OCI-LY7 (cell line): Measurements from ENCODE around the gene DNAJB14. TPM values are rescaled to one million over a fixed set of nuclear protein-coding genes. Genes with fewer than 3 reads are reported as not detected.

Source experiments
- BruUV-seq: library from RNA; stranded (reverse); fragments of 400-500 nt; replicated peaks from 2 replicates; lab custom pipeline; 2021; lab: Mats Ljungman, UMichigan
- CTCF ChIA-PET: fragments of 300-600 bp; sonication (Branson Sonifier 250); formaldehyde crosslinking; loops from one replicate; lab custom pipeline; 2022; ENCODE audit warnings: antibody characterized with exemption; ENCODE audit not compliant: unreplicated experiment; lab: Charles Lee
- POLR2A ChIA-PET: fragments of 300-600 bp; sonication (Branson Sonifier 250); formaldehyde crosslinking; loops from one replicate; lab custom pipeline; 2022; ENCODE audit warnings: antibody characterized with exemption; lab: Charles Lee
- DNase-seq: peaks from one replicate; pipeline ENCODE4 v3.0.0-alpha.2; 2015; ENCODE audit warnings: low spot score
- H2AFZ ChIP-seq: fragments of 200-600 bp; sonication (generic), shearing (Covaris generic); 2 replicates; pipeline ENCODE4 v1.6.1; 2014; ENCODE audit warnings: mild to moderate bottlenecking, antibody characterized with exemption, low read length, moderate library complexity
- H3K27ac ChIP-seq: fragments of 200-600 bp; sonication (generic); 2 replicates; pipeline ENCODE4 v1.5.1; 2014; ENCODE audit warnings: mixed run types, low read depth, mild to moderate bottlenecking, moderate library complexity, low read length, inconsistent platforms; ENCODE audit not compliant: poor library complexity, severe bottlenecking
- H3K36me3 ChIP-seq: fragments of 200-600 bp; sonication (generic); 2 replicates; pipeline ENCODE4 v1.6.1; 2014; ENCODE audit warnings: mild to moderate bottlenecking, antibody characterized with exemption, low read length, moderate library complexity, mixed read lengths; ENCODE audit not compliant: insufficient read depth
- H3K4me1 ChIP-seq: fragments of 200-600 bp; sonication (generic); 2 replicates; pipeline ENCODE4 v1.5.1; 2014; ENCODE audit warnings: mild to moderate bottlenecking, low read length; ENCODE audit not compliant: insufficient read depth, poor library complexity, severe bottlenecking
- H3K4me2 ChIP-seq: fragments of 200-600 bp; sonication (generic); 2 replicates; pipeline ENCODE4 v1.6.1; 2014; ENCODE audit warnings: mild to moderate bottlenecking, low read length
- H3K4me3 ChIP-seq: fragments of 200-600 bp; sonication (generic); 2 replicates; pipeline ENCODE4 v1.5.1; 2014; ENCODE audit warnings: mild to moderate bottlenecking, low read depth, low read length; ENCODE audit not compliant: poor library complexity, severe bottlenecking
- H3K79me2 ChIP-seq: fragments of 200-600 bp; sonication (generic); 2 replicates; pipeline ENCODE4 v1.6.1; 2016; ENCODE audit warnings: low read depth, mild to moderate bottlenecking, low read length, moderate library complexity, mixed read lengths; ENCODE audit not compliant: insufficient read depth
- H3K9me2 ChIP-seq: fragments of 200-600 bp; sonication (generic); 2 replicates; pipeline ENCODE4 v1.6.1; 2016; ENCODE audit warnings: mild to moderate bottlenecking, low read length, mixed read lengths; ENCODE audit not compliant: insufficient read depth
- H3K9me3 ChIP-seq: fragments of 200-600 bp; sonication (generic); 2 replicates; pipeline ENCODE4 v1.6.1; 2014; ENCODE audit warnings: mild to moderate bottlenecking, mixed run types, low read length, mixed read lengths
- H4K20me1 ChIP-seq: fragments of 200-600 bp; sonication (generic); 2 replicates; pipeline ENCODE4 v1.6.1; 2014; ENCODE audit warnings: mild to moderate bottlenecking, antibody characterized with exemption, low read length, moderate library complexity, mixed read lengths; ENCODE audit not compliant: insufficient read depth
- EZH2phosphoT487 ChIP-seq: fragments of 200-600 bp; sonication (generic); IDR thresholded peaks from 2 replicates; pipeline ENCODE4 v1.6.1; 2018; ENCODE audit warnings: low read depth, borderline replicate concordance, mild to moderate bottlenecking, mixed run types, antibody characterized with exemption, low read length, moderate library complexity, mixed read lengths
- intact Hi-C: fragments of 100-400 bp; cut with micrococcal nuclease; formaldehyde crosslinking; loops from one replicate; pipeline ENCODE4 v1.10.0; 2022; ENCODE audit not compliant: unreplicated experiment
- total RNA-seq, 2 experiments: library from RNA; depleted of rRNA in 1 of 2; stranded (reverse); fragments of >200 nt in 1 of 2; shearing (Covaris generic) in 1 of 2; gene quantifications; 2 replicates each; pipeline ENCODE4 v1.2.3, GENCODE V29; 2014 to 2022
- TF ChIP-seq, protein P1 (sequence below): fragments of 200-600 bp; sonication (generic); conservative IDR thresholded peaks from 2 replicates; pipeline ENCODE4 v1.5.1; 2014; ENCODE audit warnings: mild to moderate bottlenecking, antibody characterized with exemption, low read length, moderate library complexity, mixed read lengths

Gene DNAJB14
- total RNA-seq, 2 experiments from 2014 or later = 13.3 to 44.9 TPM

DNA sequence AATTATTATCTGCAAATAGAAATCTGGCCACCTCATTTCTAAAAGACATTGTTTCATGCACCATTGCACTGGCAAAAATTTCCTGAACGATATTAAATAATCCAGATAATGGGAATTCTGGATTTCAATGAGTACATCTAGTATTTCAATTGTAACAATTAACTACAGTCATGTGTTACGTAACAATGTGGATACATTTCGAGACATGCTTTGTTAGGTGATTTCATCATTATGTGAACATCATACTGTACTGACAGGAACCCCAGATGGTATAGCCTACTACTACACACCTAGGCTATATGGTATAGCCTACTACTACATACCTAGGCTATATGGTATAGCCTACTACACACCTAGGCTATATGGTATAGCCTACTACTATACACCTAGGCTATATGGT, 67.0 kb downstream of the DNAJB14 start:
- CTCF ChIA-PET = no interaction called here

DNA sequence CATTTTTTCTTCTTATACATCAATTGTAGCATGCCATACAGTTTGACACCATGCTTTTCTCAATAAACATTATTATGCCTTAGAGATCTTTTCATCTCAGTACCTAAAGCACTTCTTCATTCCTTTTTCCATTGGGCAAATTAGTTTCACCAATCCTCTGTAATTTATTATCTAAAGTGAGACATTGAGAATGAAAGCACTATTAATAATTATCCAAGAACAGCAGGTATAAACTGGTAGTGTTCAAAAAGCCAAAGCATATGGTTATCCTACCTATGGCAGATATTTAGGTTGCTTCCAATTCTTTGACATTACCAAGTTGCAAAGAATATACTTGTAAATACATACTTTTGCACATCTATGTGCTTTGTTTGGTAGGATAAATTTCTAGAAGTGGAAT, 67.8 kb downstream of the DNAJB14 start:
- Histone ChIP-seq H2AFZ (no peak overlapping the region), H3K79me2 (no peaks in the 10 kb centered on the region), H3K4me1 (no peaks in the 10 kb centered on the region), H3K4me3 (no peak overlapping the region), H3K27ac (no peak overlapping the region), H3K9me2 (no peaks in the 10 kb centered on the region), H3K36me3 (peaks cover 54% of the 10 kb centered on the region), H3K4me2 (no peak overlapping the region), H4K20me1 (no peaks in the 10 kb centered on the region), H3K9me3 (no peaks in the 10 kb centered on the region)
- DNase-seq = no peak
- intact Hi-C loops = no loop called here
- no peak for TF ChIP-seq EZH2phosphoT487
- TF ChIP-seq, protein P1, sequence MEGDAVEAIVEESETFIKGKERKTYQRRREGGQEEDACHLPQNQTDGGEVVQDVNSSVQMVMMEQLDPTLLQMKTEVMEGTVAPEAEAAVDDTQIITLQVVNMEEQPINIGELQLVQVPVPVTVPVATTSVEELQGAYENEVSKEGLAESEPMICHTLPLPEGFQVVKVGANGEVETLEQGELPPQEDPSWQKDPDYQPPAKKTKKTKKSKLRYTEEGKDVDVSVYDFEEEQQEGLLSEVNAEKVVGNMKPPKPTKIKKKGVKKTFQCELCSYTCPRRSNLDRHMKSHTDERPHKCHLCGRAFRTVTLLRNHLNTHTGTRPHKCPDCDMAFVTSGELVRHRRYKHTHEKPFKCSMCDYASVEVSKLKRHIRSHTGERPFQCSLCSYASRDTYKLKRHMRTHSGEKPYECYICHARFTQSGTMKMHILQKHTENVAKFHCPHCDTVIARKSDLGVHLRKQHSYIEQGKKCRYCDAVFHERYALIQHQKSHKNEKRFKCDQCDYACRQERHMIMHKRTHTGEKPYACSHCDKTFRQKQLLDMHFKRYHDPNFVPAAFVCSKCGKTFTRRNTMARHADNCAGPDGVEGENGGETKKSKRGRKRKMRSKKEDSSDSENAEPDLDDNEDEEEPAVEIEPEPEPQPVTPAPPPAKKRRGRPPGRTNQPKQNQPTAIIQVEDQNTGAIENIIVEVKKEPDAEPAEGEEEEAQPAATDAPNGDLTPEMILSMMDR = no peak
- BruUV-seq = no TSS peak
- ChIA-PET CTCF (no interaction called here), POLR2A (no interaction called here)

More for the DNA sequence above, 67.0 kb downstream of the DNAJB14 start:
- no peak overlapping the region for H3K4me3 ChIP-seq
- H3K9me2 ChIP-seq = no peaks in the 10 kb centered on the region
- H3K36me3 ChIP-seq = peaks cover 52% of the 10 kb centered on the region
- no peak overlapping the region for H3K27ac ChIP-seq
- DNase-seq = no peak
- no peak for TF ChIP-seq EZH2phosphoT487
- TF ChIP-seq, protein P1 = no peak
- no peaks in the 10 kb centered on the region for H3K4me1 ChIP-seq
- no peak overlapping the region for H2AFZ ChIP-seq
- H4K20me1 ChIP-seq = no peaks in the 10 kb centered on the region
- H3K9me3 ChIP-seq = no peaks in the 10 kb centered on the region
- intact Hi-C loops = no loop called here
- no TSS peak for BruUV-seq
- H3K79me2 ChIP-seq = no peaks in the 10 kb centered on the region
- H3K4me2 ChIP-seq = no peak overlapping the region
- POLR2A ChIA-PET = no interaction called here

DNA sequence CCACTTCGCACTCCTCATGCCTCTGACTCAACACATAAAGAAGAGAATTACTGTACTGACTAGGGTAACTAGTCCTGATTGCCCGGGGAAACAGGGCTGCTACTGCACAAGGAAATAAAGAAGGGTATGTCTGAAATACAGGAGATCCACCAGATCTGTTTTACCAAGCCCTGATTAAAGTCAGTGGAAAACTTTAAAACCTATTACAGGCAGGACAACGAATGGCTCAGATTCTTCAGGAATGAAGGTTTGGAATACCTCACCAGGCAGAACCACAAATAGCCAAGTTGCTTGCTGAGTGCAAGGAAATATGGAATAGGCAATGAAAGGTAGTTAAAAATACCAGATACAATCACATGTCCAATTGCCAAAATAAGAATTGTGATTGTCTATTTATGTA, 69.5 kb downstream of the DNAJB14 start:
- CTCF ChIA-PET = no interaction called here
- Histone ChIP-seq H3K4me1 (no peaks in the 10 kb centered on the region), H3K9me2 (no peaks in the 10 kb centered on the region), H3K36me3 (peaks cover 63% of the 10 kb centered on the region), H3K9me3 (no peaks in the 10 kb centered on the region), H3K4me2 (no peak overlapping the region), H4K20me1 (no peaks in the 10 kb centered on the region), H3K4me3 (no peak overlapping the region), H3K79me2 (no peaks in the 10 kb centered on the region), H3K27ac (no peak overlapping the region), H2AFZ (no peak overlapping the region)
- TF ChIP-seq, protein P1 = no peak
- no peak for TF ChIP-seq EZH2phosphoT487
- intact Hi-C loops = no loop called here
- no peak for DNase-seq
- BruUV-seq = no TSS peak
- POLR2A ChIA-PET = no interaction called here
